ENCODE data around the gene LUZP2. TPM values are rescaled to one million over a fixed set of nuclear protein-coding genes. Genes with fewer than 3 reads are reported as not detected.

Gene LUZP2
- total and polyA plus RNA-seq, 4 donors: 0.04 to 8.8 (median 0.09) TPM; not detected in 1

DNA sequence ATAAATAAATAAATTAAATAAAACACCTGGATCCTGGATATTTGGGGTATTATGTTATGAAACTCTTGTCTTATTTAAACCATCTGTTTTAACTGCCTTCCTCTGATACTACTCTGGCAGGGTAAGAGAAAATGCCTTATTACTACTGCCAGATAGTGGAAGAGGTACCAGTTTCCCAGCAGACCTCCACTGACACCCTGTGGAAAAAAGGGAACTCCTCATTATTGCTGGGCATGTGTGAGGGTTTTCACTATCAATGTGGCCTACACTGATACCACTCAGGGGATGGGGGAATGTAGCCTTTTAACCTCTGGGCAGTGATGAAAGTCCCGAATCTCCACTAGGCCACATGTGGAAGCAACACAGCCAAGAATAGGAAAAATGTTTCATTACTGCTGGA, 121.0 kb downstream of the LUZP2 start:
- no peak for ATAC-seq (ENCODE audit: insufficient read depth, low FRiP score)
- H3K4me1 ChIP-seq (ENCODE audit: control insufficient read depth in 5 of 5, insufficient read depth in 5 of 5, low read length in 5 of 5): no peaks in the 10 kb centered on the region
- 87 to 88% methylated on average over 1 of the region's 1 CpG for WGBS, 2 donors

DNA sequence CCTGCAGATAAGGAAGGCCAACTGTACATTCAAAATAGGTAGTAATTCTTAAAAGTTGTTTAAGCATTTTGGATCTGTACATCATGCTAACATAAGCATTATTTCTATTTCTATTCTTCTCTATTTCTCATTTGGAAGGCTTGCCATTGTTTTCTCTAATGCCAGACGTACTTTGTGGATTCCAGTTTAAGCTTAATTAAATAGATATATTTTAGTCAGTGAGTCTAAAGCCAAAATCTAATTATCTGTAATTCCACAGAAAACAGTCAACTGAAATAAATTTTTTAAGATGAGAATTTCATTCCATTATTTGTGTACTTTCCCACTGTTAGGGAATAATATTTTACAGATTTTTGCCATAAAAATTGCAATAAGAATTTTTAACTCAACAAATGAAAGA, 123.0 kb downstream of the LUZP2 start:
- Histone ChIP-seq H3K9ac (ENCODE audit: insufficient read depth in 1 of 2, low read length in 2 of 2) (no peak overlapping the region), H3K27ac (ENCODE audit: low read depth in 1 of 2, low read length in 1 of 2) (no peak overlapping the region), H3K4me3 (no peak overlapping the region), H3K27me3 (ENCODE audit: control insufficient read depth in 3 of 3, insufficient read depth in 3 of 3, low read length in 2 of 3) (no peaks in the 10 kb centered on the region), H3K9me3 (ENCODE audit: control insufficient read depth in 4 of 4, insufficient read depth in 3 of 4, low read length in 3 of 4) (no peaks in the 10 kb centered on the region), H3K36me3 (ENCODE audit: control insufficient read depth in 4 of 4, insufficient read depth in 4 of 4, low read length in 4 of 4) (no peaks in the 10 kb centered on the region), H3K4me1 (ENCODE audit: control insufficient read depth in 5 of 5, insufficient read depth in 5 of 5, low read length in 5 of 5) (no peaks in the 10 kb centered on the region)
- ATAC-seq (ENCODE audit: insufficient read depth, low FRiP score) (no peak), DNase-seq (no peak)
- 85% methylated on average over 1 of the region's 1 CpG for WGBS, 2 donors
- TF ChIP-seq, protein P1, sequence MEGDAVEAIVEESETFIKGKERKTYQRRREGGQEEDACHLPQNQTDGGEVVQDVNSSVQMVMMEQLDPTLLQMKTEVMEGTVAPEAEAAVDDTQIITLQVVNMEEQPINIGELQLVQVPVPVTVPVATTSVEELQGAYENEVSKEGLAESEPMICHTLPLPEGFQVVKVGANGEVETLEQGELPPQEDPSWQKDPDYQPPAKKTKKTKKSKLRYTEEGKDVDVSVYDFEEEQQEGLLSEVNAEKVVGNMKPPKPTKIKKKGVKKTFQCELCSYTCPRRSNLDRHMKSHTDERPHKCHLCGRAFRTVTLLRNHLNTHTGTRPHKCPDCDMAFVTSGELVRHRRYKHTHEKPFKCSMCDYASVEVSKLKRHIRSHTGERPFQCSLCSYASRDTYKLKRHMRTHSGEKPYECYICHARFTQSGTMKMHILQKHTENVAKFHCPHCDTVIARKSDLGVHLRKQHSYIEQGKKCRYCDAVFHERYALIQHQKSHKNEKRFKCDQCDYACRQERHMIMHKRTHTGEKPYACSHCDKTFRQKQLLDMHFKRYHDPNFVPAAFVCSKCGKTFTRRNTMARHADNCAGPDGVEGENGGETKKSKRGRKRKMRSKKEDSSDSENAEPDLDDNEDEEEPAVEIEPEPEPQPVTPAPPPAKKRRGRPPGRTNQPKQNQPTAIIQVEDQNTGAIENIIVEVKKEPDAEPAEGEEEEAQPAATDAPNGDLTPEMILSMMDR (IDR thresholded peaks at IDR 0.05; ENCODE audit: control extremely low read depth, extremely low read depth): no peak

More for the DNA sequence above, 121.0 kb downstream of the LUZP2 start:
- Histone ChIP-seq H3K9ac (ENCODE audit: insufficient read depth in 1 of 2, low read length in 2 of 2) (no peak overlapping the region), H3K9me3 (ENCODE audit: control insufficient read depth in 4 of 4, insufficient read depth in 3 of 4, low read length in 3 of 4) (no peaks in the 10 kb centered on the region), H3K27me3 (ENCODE audit: control insufficient read depth in 3 of 3, insufficient read depth in 3 of 3, low read length in 2 of 3) (no peaks in the 10 kb centered on the region), H3K27ac (ENCODE audit: low read depth in 1 of 2, low read length in 1 of 2) (no peak overlapping the region), H3K36me3 (ENCODE audit: control insufficient read depth in 4 of 4, insufficient read depth in 4 of 4, low read length in 4 of 4) (no peaks in the 10 kb centered on the region), H3K4me3 (no peak overlapping the region)
- TF ChIP-seq, protein P1 (IDR thresholded peaks at IDR 0.05; ENCODE audit: control extremely low read depth, extremely low read depth): no peak
- DNase-seq: no peak

DNA sequence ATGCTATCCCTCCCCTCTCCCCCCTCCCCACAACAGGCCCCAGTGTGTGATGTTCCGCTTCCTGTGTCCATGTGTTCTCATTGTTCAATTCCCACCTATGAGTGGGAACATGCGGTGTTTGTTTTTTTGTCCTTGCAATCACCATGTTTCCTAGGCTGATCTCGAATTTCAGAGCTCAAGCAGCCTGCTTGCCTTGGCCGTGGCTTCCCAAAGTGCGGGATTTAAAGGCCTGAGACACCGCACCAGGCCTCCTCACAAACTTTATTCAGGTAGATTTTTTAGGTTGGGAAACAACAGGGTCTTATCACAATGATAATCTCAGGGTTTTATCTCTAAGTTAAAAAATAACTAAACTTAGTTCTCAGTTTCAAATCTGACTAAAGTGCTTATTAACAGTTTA, 125.4 kb downstream of the LUZP2 start:
- H3K4me1 ChIP-seq (ENCODE audit: control insufficient read depth in 5 of 5, insufficient read depth in 5 of 5, low read length in 5 of 5): no peaks in the 10 kb centered on the region
- no peak overlapping the region for H3K9ac ChIP-seq (ENCODE audit: insufficient read depth in 1 of 2, low read length in 2 of 2)
- H3K27me3 ChIP-seq (ENCODE audit: control insufficient read depth in 3 of 3, insufficient read depth in 3 of 3, low read length in 2 of 3): no peaks in the 10 kb centered on the region
- no peaks in the 10 kb centered on the region for H3K9me3 ChIP-seq (ENCODE audit: control insufficient read depth in 4 of 4, insufficient read depth in 3 of 4, low read length in 3 of 4)
- no peak overlapping the region for H3K4me3 ChIP-seq
- ATAC-seq (ENCODE audit: insufficient read depth, low FRiP score) (no peak), DNase-seq (no peak)
- WGBS, 2 donors: 69 to 79% methylated on average over 6 of the region's 6 CpGs
- no peak overlapping the region for H3K27ac ChIP-seq (ENCODE audit: low read depth in 1 of 2, low read length in 1 of 2)
- TF ChIP-seq, protein P1 (IDR thresholded peaks at IDR 0.05; ENCODE audit: control extremely low read depth, extremely low read depth): no peak
- no peaks in the 10 kb centered on the region for H3K36me3 ChIP-seq (ENCODE audit: control insufficient read depth in 4 of 4, insufficient read depth in 4 of 4, low read length in 4 of 4)

DNA sequence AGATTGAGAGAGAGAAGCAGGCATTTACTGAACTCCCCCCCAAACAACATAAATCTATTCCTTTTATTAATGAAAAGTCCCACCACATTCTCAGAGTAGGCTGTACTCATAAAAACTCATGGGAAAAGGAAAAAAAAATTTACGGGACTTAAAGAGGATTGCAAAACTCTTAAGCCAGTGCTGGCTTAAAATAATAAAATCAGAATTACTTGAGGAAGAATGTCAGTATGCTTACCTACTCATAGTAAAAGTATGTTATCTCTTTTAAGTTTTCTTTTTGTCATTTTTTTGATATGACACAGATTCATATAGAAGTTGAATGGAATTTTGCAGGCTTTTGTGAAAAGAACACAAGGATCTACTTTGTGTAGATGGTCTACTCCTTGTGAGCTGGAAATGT, 126.3 kb downstream of the LUZP2 start:
- no peaks in the 10 kb centered on the region for H3K4me1 ChIP-seq (ENCODE audit: control insufficient read depth in 5 of 5, insufficient read depth in 5 of 5, low read length in 5 of 5)
- WGBS, 2 donors: 47 to 74% methylated on average over 1 of the region's 1 CpG

More for the DNA sequence above, 126.3 kb downstream of the LUZP2 start:
- DNase-seq (no peak), ATAC-seq (ENCODE audit: insufficient read depth, low FRiP score) (no peak)
- Histone ChIP-seq H3K27me3 (ENCODE audit: control insufficient read depth in 3 of 3, insufficient read depth in 3 of 3, low read length in 2 of 3) (no peaks in the 10 kb centered on the region), H3K27ac (ENCODE audit: low read depth in 1 of 2, low read length in 1 of 2) (no peak overlapping the region), H3K9ac (ENCODE audit: insufficient read depth in 1 of 2, low read length in 2 of 2) (no peak overlapping the region), H3K9me3 (ENCODE audit: control insufficient read depth in 4 of 4, insufficient read depth in 3 of 4, low read length in 3 of 4) (no peaks in the 10 kb centered on the region), H3K4me3 (no peak overlapping the region), H3K36me3 (ENCODE audit: control insufficient read depth in 4 of 4, insufficient read depth in 4 of 4, low read length in 4 of 4) (no peaks in the 10 kb centered on the region)
- TF ChIP-seq, protein P1 (IDR thresholded peaks at IDR 0.05; ENCODE audit: control extremely low read depth, extremely low read depth): no peak
